HG02973 (cell line): ENCODE data around the gene PCDHB11.
"Not testable (repeated sequence)": the region's sequence is repeated elsewhere in the genome, so short reads cannot be mapped to it uniquely, and the experiment has no call there.

Experiments
- ATAC-seq: cut with Tn5 transposase; IDR thresholded peaks from one replicate; pipeline ENCODE4 v1.9.1; 2021; ENCODE audit warnings: moderate library complexity; ENCODE audit not compliant: unreplicated experiment

The PCDHB11 gene

DNA sequence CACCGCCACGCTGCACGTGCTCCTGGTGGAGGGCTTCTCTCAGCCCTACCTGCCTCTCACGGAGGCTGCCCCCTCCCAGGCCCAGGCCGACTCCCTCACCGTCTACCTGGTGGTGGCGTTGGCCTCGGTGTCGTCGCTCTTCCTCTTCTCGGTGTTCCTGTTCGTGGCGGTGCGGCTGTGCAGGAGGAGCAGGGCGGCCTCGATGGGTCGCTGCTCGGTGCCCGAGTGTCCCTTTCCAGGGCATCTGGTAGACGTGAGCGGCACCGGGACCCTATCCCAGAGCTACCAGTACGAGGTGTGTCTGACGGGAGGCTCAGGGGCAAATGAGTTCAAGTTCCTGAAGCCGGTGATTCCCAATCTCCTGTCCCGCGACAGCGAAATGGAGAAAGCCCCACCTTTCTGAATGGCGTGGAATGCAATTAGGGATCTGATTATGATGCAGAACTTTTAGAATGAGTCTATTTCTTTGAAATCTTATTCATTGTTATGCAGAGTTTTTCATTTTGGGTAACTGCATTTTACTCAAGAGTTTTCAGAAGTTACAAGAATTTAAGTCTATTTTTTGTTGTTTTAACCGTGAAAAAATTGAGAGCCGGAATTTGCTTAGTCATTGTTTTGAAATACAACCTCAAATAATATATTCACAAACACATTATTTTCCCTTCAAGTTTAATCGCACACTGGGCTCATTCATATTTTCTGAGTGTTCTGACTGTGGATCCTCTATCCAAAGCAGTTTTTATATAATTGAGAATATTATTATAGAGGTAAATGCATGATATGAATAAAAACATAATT lies 37.3 kb downstream of the PCDHB11 start:
- no peak for ATAC-seq

DNA sequence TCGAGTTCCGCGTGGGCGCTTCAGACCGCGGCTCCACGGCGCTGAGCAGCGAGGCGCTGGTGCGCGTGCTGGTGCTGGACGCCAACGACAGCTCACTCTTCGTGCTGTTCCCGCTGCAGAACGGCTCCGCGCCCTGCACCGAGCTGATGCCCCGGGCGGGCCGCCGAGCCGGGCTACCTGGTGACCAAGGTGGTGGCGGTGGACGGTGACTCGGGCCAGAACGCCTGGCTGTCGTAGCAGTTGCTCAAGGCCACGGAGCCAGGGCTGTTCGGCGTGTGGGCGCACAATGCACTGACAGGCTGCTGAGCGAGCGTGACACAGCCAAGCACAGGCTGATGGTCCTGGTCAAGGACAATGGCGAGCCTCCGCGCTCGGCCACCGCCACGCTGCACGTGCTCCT lies 42.1 kb downstream of the PCDHB11 start:
- ATAC-seq: no peak

DNA sequence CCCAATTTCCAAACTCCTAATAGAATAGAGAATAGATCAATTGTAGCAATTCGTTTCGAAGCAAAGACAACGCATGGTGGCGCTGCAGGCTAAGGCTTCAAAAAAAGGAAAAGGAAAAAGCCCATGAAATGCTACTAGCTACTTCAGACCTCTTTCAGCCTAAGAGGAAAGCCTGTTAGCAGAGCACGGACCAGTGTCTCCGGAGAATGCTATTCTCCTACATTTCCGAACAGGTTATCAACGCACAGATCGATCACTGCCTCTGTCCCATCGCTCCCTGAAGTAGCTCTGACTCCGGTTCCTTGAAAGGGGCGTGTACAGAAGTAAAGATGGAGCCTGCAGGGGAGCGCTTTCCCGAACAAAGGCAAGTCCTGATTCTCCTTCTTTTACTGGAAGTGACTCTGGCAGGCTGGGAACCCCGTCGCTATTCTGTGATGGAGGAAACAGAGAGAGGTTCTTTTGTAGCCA lies 45.9 kb downstream of the PCDHB11 start, which contains the start of gene PCDHB15:
PCDHB15 (plus strand) TSS at position 146 of the 468 bp plus-strand sequence; CDS start at position 330, 184 bp downstream.
- ATAC-seq: no peak

DNA sequence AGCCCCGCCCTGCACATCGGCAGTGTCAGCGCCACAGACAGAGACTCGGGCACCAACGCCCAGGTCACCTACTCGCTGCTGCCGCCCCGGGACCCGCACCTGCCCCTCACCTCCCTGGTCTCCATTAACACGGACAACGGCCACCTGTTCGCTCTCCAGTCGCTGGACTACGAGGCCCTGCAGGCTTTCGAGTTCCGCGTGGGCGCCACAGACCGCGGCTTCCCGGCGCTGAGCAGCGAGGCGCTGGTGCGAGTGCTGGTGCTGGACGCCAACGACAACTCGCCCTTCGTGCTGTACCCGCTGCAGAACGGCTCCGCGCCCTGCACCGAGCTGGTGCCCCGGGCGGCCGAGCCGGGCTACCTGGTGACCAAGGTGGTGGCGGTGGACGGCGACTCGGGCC lies 47.5 kb downstream of the PCDHB11 start:
- not testable (repeated sequence) for ATAC-seq

DNA sequence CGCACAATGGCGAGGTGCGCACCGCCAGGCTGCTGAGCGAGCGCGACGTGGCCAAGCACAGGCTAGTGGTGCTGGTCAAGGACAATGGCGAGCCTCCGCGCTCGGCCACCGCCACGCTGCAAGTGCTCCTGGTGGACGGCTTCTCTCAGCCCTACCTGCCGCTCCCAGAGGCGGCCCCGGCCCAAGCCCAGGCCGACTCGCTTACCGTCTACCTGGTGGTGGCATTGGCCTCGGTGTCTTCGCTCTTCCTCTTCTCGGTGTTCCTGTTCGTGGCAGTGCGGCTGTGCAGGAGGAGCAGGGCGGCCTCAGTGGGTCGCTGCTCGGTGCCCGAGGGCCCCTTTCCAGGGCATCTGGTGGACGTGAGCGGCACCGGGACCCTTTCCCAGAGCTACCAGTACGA lies 48.0 kb downstream of the PCDHB11 start:
- not testable (repeated sequence) for ATAC-seq

DNA sequence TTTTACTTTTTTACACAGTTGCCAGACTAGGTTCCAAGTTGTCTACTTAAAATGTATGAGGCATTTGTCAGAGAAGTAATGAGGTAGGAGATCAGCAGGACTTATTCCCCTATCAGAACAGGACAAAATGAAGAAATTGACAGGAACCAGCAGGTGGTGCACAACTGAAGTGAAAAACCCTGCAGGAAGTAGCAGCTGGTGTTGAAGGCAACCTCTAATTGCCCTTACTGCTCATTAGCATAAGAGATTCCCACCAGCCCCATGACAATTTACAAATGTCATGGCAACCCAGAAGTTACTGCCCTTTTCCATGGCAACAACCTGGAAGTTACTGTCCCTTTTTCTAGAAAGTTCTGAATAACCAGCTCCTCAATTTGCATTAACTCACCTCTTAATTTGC lies 51.1 kb downstream of the PCDHB11 start:
- ATAC-seq: no peak
